GM04503 (cell line): Measurements from ENCODE around the gene MYRF.

Source experiments
- DNase-seq: peaks from one replicate; pipeline ENCODE4 v3.0.0-alpha.2; 2012; ENCODE audit warnings: low read depth

MYRF gene

GRCh38 chr11:61760946-61761345 lies 8.5 kb downstream of the MYRF start:
- DNase-seq, result no peak

GRCh38 chr11:61761440-61762222 lies 9.2 kb downstream of the MYRF start:
- DNase-seq, result no peak

GRCh38 chr11:61762223-61762615 lies 9.8 kb downstream of the MYRF start:
- no peak for DNase-seq

- no peak for DNase-seq
Measured at GRCh38 chr11:61762798-61763197, 10.4 kb downstream of the MYRF start.

- DNase-seq, result no peak
Measured at GRCh38 chr11:61763930-61764605, 11.6 kb downstream of the MYRF start.

GRCh38 chr11:61764606-61765260 lies 12.3 kb downstream of the MYRF start:
- no peak for DNase-seq

GRCh38 chr11:61765550-61766253 lies 13.3 kb downstream of the MYRF start:
- DNase-seq, result no peak

GRCh38 chr11:61766353-61766841 lies 14.0 kb downstream of the MYRF start:
- no peak for DNase-seq

GRCh38 chr11:61768376-61769076 lies 16.1 kb downstream of the MYRF start:
- DNase-seq, result no peak

- no peak for DNase-seq
Measured at GRCh38 chr11:61769169-61769920, 16.9 kb downstream of the MYRF start.

GRCh38 chr11:61769946-61770683 lies 17.7 kb downstream of the MYRF start:
- DNase-seq, result no peak

GRCh38 chr11:61771195-61771894 lies 18.9 kb downstream of the MYRF start:
- DNase-seq, result no peak

GRCh38 chr11:61771985-61772455 lies 19.6 kb downstream of the MYRF start:
- DNase-seq, result no peak

GRCh38 chr11:61773356-61773755 lies 20.9 kb downstream of the MYRF start:
- DNase-seq, result no peak

- DNase-seq, result no peak
Measured at GRCh38 chr11:61773809-61774208, 21.4 kb downstream of the MYRF start.

GRCh38 chr11:61774411-61774810 lies 22.0 kb downstream of the MYRF start:
- no peak for DNase-seq

- DNase-seq, result no peak
Measured at GRCh38 chr11:61775106-61775505, 22.7 kb downstream of the MYRF start.

- DNase-seq, result no peak
Measured at GRCh38 chr11:61775606-61776554, 23.4 kb downstream of the MYRF start.
